Common myeloid progenitor, CD34-positive (primary cell): ENCODE measurements around the gene PHC2.

ENCODE experiments used
- CTCF ChIA-PET: fragments of 350-600 bp; sonication (Branson Sonifier 250); formaldehyde crosslinking; loops from one replicate; lab custom pipeline; 2021; ENCODE audit warnings: antibody characterized with exemption; lab: Charles Lee
- POLR2A ChIA-PET: fragments of 350-600 bp; sonication (Branson Sonifier 250); formaldehyde crosslinking; loops from one replicate; lab custom pipeline; 2021; ENCODE audit warnings: antibody characterized with exemption; lab: Charles Lee
- DNase-seq, 3 donors: peaks; one replicate each; pipeline versions ENCODE4 v3.0.0 to v3.0.0-alpha.2; 2013
- H3K27ac ChIP-seq, 2 experiments: 1 replicate in 1 of 2; 2 replicates in 1 of 2; pipeline ENCODE4 v1.7.0; 2013; ENCODE audit warnings: inconsistent platforms in 2 of 2, low read length in 2 of 2, mild to moderate bottlenecking in 2 of 2, low read depth in 1 of 2, moderate library complexity in 1 of 2; ENCODE audit not compliant: severe bottlenecking in 2 of 2, insufficient read depth in 1 of 2, poor library complexity in 1 of 2
- H3K27me3 ChIP-seq, 5 experiments: replicated peaks in 2 of 5; 1 replicate in 3 of 5; 2 replicates in 2 of 5; pipeline versions ENCODE4 v1.6.1 to v1.7.0; 2013; ENCODE audit warnings: low read length in 4 of 5, mild to moderate bottlenecking in 2 of 5, moderate library complexity in 2 of 5, inconsistent platforms in 1 of 5; ENCODE audit not compliant: insufficient read depth in 5 of 5, control insufficient read depth in 4 of 5
- H3K36me3 ChIP-seq, 4 experiments: 1 replicate in 2 of 4; 2 replicates in 2 of 4; pipeline versions ENCODE4 v1.6.1 to v1.7.0; 2013; ENCODE audit warnings: low read length in 3 of 4, control low read depth in 1 of 4, mild to moderate bottlenecking in 1 of 4; ENCODE audit not compliant: control insufficient read depth in 4 of 4, insufficient read depth in 4 of 4
- H3K4me1 ChIP-seq, 4 experiments: 1 replicate in 3 of 4; 2 replicates in 1 of 4; pipeline versions ENCODE4 v1.6.1 to v1.7.1; 2013; ENCODE audit warnings: low read length in 3 of 4, mild to moderate bottlenecking in 3 of 4, control low read depth in 1 of 4, inconsistent platforms in 1 of 4, moderate library complexity in 1 of 4; ENCODE audit not compliant: control insufficient read depth in 4 of 4, insufficient read depth in 4 of 4; ENCODE audit errors: control extremely low read depth in 1 of 4
- H3K4me3 ChIP-seq, 7 experiments: 1 replicate in 4 of 7; 2 replicates in 3 of 7; pipeline versions ENCODE4 v1.5.1 to v1.7.0; 2013; ENCODE audit warnings: mild to moderate bottlenecking in 7 of 7, low read length in 6 of 7, moderate library complexity in 6 of 7, inconsistent platforms in 2 of 7, low read depth in 2 of 7, control low read depth in 1 of 7; ENCODE audit not compliant: insufficient read depth in 4 of 7, control insufficient read depth in 1 of 7; ENCODE audit errors: extremely low read depth in 1 of 7
- H3K9me3 ChIP-seq, 5 experiments: 1 replicate in 4 of 5; 2 replicates in 1 of 5; pipeline versions ENCODE4 v1.6.1 to v1.7.1; 2013; ENCODE audit warnings: low read length in 4 of 5, mild to moderate bottlenecking in 2 of 5, inconsistent platforms in 1 of 5, low read depth in 1 of 5, moderate library complexity in 1 of 5; ENCODE audit not compliant: control insufficient read depth in 4 of 5, insufficient read depth in 2 of 5; ENCODE audit errors: control extremely low read depth in 1 of 5
- WGBS: methylation state at CpG from one replicate; pipeline ENCODE4 v1.1.5; 2013; ENCODE audit not compliant: insufficient coverage; 5-methylcytosine and 5-hydroxymethylcytosine counted together

PHC2 gene

DNA sequence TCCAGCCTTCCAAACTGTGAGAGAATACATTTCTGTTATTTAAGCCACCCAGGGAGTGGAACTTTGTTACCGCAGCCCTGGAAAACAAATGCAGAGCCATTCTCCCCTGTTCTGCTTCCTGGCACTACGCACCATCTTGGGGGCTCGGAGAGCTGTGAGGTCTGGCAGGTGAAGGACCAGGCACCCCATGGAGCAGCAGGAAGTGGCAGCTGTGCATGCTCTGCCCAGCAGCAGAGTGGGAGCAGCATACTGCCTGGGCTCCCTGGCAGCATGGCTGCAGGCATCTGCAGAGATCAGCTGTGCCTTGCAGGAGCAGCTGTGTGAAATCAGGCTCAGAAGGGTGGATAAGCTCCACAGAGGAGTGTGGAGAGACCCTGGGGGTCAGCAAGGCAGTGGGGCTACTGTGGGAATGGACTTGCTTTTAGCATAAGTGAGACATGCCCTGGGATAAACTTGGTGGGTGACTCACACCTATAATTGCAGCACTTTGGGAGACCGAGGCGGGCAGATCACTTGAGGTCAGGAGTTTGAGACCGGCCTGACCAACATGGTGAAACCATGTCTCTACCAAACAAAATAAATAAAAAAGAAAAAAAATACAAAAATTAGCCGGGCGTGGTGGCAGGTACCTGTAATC, 23.9 kb upstream of the PHC2 start:
- Histone ChIP-seq H3K36me3 (no peaks in the 10 kb centered on the region), H3K4me3 (no peak overlapping the region), H3K9me3 (no peaks in the 10 kb centered on the region), H3K27ac (no peak overlapping the region), H3K4me1 (peaks cover 0 to 5% (median 4%) of the 10 kb centered on the region in 4 experiments), H3K27me3 (no peaks in the 10 kb centered on the region)
- ChIA-PET CTCF (interaction anchor here (0.7 to 7.5 kb wide), 8 partner anchors 13 to 343 kb away, joined by 3 to 61 read pairs (median 4); partner anchors contain the start of gene ZSCAN20), POLR2A (no interaction called here)
- WGBS: 100% methylated on average over 4 of the region's 8 CpGs
- DNase-seq: no peak

DNA sequence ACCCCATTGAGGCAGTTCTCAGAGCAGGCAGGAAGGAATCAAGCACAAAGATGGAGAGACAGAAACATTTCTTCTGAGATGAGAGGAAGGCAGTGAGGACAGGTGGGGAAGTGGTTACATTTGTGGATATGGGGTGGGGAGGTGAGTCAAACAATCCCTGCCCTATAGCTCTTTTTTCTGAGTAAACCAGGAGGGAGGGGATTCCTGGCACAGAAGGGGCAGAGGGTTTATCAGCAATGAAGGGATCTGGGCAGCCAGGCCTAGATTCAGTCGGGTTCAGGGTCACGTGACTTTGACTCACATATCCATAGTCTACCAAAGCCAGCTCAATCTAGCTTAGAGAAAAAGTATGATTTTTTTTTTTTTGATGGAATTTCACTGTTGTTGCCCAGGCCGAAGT, 15.7 kb upstream of the PHC2 start:
- Histone ChIP-seq H3K4me3 (no peak overlapping the region), H3K27me3 (no peaks in the 10 kb centered on the region), H3K9me3 (no peaks in the 10 kb centered on the region), H3K4me1 (no peaks in the 10 kb centered on the region), H3K36me3 (no peaks in the 10 kb centered on the region), H3K27ac (no peak overlapping the region)
- POLR2A ChIA-PET: no interaction called here
- no CpG with 5 or more reads among the region's 3 CpGs for WGBS
- CTCF ChIA-PET: interaction anchor here (0.9 to 1.8 kb wide), 4 partner anchors 9 to 148 kb away, joined by 3 to 5 read pairs (median 4); no protein-coding TSS in a partner anchor
- no peak for DNase-seq

DNA sequence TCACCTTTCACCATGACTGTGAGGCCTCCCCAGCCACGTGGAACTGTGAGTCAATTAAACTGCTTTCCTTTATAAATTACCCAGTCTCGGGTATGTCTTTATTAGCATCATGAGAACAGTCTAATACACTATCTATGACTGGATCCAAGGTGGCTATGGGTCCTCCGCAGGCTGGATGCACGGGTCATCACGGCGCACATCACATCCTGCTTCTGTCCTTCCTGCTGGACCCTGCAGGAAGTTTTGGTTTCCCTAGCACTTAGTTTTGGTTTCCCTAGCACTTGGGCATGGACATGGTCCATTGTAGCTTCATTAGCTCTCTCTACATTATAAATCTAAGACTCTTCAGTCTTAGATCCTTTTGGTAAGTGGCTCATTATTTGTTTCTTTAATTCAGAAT, 14.2 kb upstream of the PHC2 start:
- DNase-seq: no peak
- ChIA-PET CTCF (no interaction called here), POLR2A (no interaction called here)
- H3K9me3 ChIP-seq: no peaks in the 10 kb centered on the region
- no peak overlapping the region for H3K4me3 ChIP-seq
- H3K4me1 ChIP-seq: no peaks in the 10 kb centered on the region
- no peaks in the 10 kb centered on the region for H3K27me3 ChIP-seq
- H3K27ac ChIP-seq: no peak overlapping the region
- H3K36me3 ChIP-seq: no peaks in the 10 kb centered on the region
- 93% methylated on average over 6 of the region's 6 CpGs for WGBS

DNA sequence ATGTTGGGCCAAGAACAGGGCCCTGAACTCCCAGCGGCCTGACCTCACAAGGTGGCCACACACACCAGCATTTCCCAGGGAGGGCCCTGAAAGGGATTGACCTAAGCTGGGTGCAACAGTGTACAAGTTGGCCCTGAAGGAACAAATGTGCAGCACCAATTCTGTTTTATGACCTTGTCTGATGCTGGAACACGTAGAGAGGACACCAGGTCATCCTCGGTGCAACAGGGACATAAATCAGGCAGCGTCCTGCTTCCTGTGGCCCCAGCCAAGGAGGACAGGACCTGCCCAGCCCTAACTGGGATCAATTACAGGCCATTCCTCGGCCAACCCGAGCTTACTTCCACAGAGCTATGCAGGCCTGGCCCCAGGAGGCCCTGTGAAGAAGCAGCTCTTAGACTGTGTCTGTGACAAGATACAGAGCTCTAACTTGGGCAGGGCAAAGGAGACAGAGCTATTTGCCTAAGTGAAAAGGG, 12.8 kb upstream of the PHC2 start:
- Histone ChIP-seq H3K4me1 (no peaks in the 10 kb centered on the region), H3K27me3 (no peaks in the 10 kb centered on the region), H3K27ac (no peak overlapping the region), H3K9me3 (no peaks in the 10 kb centered on the region), H3K36me3 (no peaks in the 10 kb centered on the region), H3K4me3 (no peak overlapping the region)
- ChIA-PET POLR2A (no interaction called here), CTCF (interaction anchor here (1.0 to 1.1 kb wide), 2 partner anchors 27 to 147 kb away, joined by 3 read pairs; no protein-coding TSS in a partner anchor)
- WGBS: 99% methylated on average over 6 of the region's 6 CpGs
- no peak for DNase-seq

DNA sequence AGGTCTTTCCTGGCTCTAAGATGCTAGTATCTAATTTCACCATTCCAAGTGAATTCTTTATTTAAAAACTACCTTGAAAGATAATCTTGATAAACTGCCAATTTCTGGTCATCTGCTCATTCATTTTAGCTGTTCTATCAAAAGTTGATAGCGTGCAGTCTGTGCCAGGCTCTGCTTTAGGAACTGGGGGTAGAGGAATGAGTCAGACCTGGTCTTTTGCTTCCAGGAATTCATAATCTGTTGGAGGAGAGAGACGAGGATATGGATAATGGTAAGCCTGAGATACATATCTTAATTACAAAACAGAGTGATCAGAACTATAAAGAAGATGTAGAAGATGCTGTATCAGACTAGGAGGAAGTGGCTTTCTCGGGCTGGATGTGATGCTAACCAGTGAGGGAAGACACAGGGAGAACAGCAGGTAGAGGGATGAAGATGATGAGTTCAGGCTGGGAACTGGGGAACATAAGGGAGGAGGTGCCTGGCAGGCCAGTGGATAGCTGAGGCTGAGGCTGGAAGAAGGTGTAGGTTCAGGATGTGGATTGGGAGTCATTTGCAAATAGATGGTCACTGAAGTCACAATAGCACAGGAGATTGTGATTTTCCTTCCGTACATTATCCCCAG, 12.3 kb upstream of the PHC2 start:
- Histone ChIP-seq H3K4me3 (no peak overlapping the region), H3K27ac (no peak overlapping the region), H3K4me1 (no peaks in the 10 kb centered on the region), H3K36me3 (no peaks in the 10 kb centered on the region), H3K27me3 (no peaks in the 10 kb centered on the region), H3K9me3 (no peaks in the 10 kb centered on the region)
- 50% methylated on average over 2 of the region's 4 CpGs for WGBS
- DNase-seq: no peak
- ChIA-PET CTCF (interaction anchor here (1.0 to 1.1 kb wide), 2 partner anchors 28 to 147 kb away, joined by 3 read pairs; no protein-coding TSS in a partner anchor), POLR2A (no interaction called here)

DNA sequence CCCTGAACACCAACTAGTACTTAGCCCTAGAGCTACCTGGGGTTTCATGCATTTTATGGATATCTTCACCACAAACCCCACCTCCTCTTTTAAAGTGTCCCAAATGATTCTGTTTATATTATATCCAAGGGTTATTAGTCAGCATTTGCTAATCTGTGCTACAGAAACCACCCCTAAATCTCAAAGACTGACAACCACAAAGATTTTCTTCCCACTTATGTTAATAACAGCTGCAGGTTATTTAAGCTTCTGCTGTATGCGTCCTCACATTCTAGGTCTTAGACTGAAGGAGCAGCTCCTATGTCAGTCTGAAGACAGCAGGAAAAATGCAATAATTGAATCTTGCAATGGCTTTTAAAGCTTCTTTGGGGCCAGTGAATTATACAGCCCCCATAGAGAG, 11.2 kb upstream of the PHC2 start:
- peak in 1 of 3 donors; percentile 31 for DNase-seq
- Histone ChIP-seq H3K4me1 (no peaks in the 10 kb centered on the region), H3K9me3 (no peaks in the 10 kb centered on the region), H3K27ac (no peak overlapping the region), H3K36me3 (no peaks in the 10 kb centered on the region), H3K4me3 (no peak overlapping the region), H3K27me3 (no peaks in the 10 kb centered on the region)
- WGBS: 67% methylated on average over 1 of the region's 1 CpG
- ChIA-PET POLR2A (no interaction called here), CTCF (interaction anchor here (0.9 to 1.2 kb wide), 2 partner anchors 14 to 18 kb away, joined by 3 to 4 read pairs; no protein-coding TSS in a partner anchor)
